NCI-H146 (cell line): Measurements from ENCODE around the gene DNAJC7.
"Not testable (repeated sequence)": the region's sequence is repeated elsewhere in the genome, so short reads cannot be mapped to it uniquely, and the experiment has no call there.

Experiments used
- DNase-seq: peaks from one replicate; lab custom pipeline; 2025; lab: John Stamatoyannopoulos, UW

The DNAJC7 gene

DNA sequence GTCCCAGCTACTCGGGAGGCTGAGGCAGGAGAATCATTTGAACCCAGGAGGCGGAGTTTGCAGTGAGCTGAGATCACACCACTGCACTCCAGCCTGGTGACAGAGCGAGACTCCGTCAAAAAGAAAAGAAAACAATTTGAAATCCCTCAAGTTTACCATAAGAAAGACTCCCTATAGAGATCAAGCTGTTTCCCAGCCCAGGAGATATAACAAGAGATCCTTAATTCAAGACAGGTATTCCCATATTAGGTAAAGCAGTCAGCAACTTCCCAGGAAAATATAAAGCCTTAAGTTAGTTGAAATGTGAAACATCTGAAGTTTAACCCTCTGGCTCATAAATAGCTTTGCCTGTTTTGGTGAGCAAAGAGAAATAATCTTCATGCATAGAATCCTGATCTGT is 4.9 kb downstream of the DNAJC7 start:
- not testable (repeated sequence) for DNase-seq

DNA sequence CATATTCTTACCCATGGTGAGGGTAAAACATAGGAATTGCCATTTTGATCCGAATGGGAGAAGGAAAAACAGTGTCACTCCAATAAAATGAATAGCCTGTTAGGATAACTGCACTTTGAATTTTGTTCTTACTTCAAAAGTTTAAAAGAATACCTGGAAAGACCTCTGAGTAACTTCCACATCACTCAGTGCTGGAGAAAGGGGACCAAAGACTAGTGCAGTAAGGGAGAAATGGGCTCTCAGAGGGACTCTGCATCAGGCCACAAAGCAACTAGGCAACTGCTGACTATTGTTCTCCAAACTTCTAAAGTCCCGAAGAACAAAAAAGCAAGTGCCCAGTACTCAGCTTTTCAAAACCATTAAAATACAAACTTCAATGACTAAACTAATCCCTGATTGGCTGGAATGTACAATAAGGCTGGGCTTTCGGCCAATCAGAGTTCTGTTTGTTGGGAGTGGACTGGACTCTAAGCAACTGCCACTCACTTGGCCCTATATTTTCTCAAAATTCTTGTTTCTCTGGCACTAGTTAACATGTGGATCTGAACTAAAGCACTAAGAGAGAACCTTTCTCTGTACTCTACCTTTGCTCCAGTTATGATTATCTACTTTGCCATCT is 6.2 kb downstream of the DNAJC7 start:
- no peak for DNase-seq

DNA sequence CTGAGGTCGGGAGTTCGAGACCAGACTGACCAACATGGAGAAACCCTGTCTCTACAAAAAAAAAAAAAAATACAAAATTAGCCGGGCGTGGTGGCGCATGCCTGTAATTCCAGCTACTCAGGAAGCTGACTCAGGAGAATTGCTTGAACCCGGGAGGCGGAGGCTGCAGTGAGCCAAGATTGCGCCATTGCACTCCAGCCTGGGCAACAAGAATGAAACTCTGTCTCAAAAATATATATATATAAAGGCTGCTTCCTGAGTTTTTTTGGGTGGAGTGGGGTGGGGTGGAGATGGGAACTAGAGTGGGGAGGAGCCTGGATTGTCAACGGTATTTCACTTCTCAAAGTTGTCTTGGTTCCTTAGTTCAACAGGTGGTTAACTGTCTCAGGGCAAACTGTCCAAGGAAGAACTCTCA is 7.0 kb downstream of the DNAJC7 start:
- not testable (repeated sequence) for DNase-seq

DNA sequence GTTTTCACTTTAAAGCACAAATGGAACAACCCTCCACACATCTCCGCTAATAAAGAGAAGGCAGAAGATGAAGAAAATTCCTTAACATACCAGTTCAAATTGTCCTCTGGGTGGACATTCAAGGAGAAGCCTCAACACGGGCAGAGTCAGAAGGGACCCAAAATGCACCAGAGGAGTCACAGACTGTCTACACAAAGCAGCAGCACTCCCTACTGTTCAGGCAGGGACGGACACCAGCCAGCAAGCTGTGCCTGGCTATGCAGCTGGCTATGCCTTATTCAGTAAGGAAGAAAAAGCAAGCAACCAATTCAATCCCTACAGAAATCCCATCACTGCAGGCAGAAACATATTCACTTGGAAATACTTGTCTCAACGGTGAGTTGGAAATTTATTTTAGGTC is 8.1 kb downstream of the DNAJC7 start:
- no peak for DNase-seq

DNA sequence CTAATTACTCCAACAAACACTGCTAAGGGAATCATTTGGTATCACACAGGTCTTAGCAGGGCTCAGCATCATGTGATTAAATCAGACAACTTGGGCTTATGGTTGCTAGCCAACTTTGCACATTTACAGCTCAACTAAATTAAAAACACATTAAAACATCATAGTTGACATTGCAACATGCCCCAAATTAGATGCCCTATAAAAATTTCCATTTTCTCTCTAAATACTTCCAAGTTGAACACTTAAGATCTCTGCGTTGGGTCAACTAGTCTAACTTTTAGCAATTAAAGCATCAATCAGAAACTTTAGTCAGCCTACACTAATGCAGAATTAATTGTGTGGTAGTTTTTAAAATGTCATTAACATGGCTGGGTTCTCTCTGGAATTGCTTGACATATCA is 12.1 kb downstream of the DNAJC7 start:
- no peak for DNase-seq

DNA sequence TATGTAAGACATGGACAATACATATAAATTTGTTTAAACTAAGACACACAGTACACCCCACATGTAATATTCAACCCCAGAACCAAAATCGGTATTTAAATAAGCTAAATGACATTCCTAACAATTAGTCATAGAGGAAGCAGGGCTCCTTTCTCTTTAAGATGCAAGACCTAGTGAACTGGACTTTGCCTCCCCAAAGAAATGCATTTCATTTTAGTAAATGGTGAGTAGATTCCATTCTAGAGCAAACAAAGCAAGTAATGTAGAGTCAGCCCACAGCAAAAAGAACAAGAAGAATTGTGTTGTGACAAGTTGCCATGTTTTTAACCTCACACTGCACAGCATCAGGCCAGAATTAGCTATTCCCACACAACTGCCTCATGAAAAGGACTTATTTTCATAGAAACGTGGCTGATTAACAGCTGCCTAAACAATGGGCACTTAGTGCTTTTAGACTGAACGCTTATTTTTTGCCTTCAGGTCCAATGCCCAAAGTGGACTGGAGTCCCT is 14.4 kb downstream of the DNAJC7 start:
- DNase-seq = no peak

DNA sequence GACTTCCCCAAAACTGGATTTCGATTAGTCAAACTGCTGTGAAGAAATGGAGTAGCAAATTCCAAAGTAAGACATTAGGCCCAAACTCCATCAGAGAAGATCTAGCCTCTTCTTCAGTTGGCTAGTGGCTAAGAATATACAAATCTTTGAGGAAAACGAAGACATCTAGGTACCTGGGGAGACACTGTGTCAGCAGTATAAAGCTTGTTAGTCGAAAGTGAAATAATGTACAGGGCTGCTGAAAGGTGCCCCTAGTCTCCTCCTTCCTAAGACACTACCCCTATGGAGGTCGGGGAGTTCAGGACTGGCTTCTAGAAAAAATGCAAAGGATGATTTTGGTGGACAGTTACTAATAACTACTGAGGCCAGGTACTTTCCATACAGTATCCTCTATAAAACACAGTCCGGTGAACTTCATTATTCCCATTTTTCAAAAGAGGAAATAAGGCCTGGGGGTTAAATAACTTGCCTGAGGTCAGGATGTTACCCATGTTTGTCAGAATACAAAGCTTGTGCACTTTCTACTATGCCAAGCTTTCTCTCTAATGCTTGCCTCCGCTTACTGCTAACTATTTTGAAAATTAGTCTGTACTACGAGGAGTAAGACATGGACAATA is 15.0 kb downstream of the DNAJC7 start:
- no peak for DNase-seq

DNA sequence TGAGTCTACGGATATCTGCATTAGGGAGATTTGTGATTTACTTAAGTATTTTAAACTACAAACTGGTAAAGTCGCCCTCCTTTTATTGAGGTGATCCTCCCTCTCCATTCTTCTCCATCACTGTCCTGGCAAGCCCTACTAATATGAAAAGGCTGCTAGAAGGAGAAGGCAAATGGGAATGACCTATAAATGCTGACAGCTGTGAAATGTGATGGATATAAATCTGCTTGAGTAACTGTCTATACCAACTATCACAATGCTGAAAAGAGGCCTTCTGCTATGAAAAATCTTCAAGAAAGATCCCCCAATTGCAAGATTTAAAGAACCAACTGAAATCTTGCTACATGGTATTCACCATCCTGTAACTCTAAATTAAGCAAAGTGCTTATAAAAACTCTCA is 15.5 kb downstream of the DNAJC7 start:
- no peak for DNase-seq

DNA sequence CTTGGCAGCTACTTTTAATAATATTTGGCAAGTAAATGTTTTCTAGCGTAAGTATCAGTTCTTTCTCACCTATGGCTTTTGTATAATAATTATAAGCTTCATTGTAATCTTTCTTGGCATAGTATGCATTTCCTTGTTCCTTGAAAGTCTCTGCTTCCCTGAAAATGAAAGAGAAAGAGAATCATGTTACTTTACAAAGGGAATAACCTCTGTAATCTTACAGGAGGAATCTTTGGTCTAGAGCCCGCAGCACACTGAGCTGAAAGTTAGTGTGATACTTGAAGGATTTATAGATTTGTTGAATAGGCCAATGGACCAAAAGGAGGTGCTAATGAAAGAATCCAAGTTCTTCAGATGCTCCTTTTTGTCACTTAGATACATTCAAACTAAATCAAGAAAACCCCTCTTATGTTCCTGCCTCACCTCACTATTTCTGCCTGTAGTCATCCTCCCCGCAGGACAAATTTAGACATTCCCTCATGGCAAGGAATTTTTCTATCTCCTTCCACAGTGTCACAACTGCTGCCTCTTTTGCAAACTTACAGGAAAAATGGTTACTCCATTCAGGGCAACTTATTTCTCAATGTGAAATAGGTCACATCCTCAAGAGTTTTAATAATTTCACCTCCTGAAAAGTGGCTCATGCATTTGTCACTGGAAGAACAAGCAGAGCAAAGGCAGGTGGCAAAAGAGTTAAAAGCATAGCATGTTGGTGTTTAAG is 16.7 kb downstream of the DNAJC7 start:
- no peak for DNase-seq

DNA sequence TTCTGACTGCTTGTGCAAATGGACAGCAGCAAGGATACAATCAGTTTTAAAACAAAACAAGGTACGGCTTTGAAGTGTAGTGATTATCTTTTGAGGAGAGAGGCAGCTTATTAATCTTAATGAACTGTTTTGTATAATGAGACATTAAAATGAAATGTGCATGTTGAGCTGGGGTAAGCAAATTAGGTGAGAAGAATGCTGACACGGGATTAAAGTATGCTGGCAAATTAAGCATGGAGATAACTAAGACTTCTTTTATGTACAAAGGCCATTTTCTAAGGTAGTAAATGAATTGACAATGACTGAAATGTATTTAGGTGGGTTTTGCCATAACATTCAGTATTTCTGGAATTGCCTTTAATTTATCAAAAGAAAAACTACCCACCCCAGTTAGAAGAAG is 18.7 kb downstream of the DNAJC7 start:
- no peak for DNase-seq

DNA sequence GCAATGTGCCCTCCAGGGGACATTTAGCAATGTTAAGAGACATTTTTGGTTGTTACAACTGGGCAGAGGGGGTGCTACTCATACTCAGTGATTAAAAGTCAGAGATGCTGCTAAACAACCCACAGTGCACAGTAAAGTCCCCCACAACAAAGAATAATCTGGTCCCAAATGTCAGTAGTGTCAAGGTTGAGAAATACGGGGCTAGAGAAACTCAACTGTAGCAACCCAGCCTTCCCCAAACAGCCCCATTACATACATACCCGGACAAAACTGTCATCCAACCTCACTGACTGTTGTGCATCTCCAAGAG is 20.4 kb downstream of the DNAJC7 start:
- no peak for DNase-seq

DNA sequence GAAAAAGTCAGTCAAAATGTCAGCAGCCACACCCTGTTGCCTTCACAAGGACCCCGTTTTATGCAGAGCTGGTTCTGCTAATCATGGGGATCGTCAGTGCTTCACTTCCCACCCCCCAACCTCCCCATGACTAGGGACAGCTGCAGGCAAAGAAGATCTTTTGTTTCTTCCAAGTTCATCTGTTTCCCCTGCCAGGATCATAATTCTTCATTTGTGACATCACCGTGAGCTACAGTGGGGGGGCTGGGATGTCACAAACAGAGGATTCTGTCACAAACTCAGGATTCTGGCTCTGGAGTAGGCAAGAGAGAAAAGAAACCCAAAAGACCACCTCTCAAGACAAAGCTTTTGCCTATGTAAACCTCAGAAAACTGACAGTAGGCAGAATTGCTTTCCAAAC is 24.7 kb downstream of the DNAJC7 start:
- DNase-seq = no peak

DNA sequence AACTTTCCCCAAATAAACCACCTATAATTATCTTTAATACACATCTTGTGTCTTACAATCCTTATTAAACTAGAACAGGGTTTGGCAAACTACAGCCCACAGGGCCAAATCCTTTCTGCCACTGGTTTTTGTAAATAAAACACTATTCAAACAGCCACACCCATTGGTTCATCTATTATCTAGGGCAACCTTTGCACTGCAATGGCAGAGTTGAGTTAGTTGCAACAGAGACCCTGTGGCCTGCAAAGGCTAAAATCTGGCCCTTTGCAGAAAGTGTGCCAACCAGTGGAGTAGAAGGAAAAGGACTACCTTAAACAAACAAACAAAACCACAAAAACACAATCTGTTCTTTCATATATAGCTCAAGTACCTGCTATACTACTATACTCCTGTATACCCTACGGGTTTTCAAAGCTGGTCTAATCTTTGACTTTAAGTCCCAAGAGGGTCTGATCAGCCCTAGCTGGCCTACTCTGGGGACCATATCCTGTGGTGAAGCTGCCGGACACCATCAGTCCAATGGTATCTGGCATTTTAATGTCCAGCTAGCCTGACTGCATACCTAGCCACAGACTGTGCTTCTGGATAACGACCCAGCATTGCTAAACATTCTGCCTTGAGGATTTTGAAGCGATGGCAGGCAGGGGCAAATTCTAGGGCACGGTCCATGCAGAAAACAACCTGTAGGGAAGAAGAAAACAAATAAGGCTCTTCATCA is 27.4 kb downstream of the DNAJC7 start:
- no peak for DNase-seq

DNA sequence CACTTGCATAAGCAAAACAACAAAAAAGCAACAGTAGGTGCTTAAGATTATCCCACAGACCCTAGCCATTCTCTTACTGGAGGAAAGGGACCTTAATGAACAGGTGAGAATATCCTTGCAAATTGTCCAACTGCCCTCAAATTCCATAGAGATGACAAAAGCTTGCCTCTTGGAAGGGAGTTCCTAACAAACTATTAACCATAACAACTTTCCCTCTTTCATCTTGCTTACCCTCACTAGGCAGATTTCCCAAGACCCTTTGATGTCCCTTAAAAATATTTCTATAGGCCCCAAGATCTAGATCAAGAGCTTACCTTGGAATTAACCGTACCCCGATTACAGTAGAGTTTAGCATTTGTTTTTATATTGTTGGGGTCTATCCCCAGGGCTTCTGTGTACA is 28.8 kb downstream of the DNAJC7 start:
- DNase-seq = no peak

DNA sequence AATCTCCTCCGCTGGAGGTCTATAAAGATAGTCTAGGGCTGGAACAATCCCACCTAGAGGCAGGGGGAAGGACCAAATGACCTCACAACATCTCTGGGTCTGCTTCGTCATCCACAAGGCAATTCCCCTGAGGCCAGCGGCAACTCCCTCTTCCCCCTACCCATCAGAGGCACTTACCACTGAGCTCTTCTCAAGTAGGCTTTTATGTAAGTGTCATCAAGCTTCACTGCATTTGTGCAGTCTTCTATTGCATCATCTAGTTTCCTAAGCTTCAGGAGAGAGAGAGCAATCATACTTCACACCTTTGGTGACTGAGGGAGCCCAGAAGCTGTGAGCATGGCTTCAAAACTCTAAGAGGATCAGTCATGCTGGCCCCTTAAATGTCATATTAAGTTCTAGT is 29.6 kb downstream of the DNAJC7 start:
- no peak for DNase-seq

DNA sequence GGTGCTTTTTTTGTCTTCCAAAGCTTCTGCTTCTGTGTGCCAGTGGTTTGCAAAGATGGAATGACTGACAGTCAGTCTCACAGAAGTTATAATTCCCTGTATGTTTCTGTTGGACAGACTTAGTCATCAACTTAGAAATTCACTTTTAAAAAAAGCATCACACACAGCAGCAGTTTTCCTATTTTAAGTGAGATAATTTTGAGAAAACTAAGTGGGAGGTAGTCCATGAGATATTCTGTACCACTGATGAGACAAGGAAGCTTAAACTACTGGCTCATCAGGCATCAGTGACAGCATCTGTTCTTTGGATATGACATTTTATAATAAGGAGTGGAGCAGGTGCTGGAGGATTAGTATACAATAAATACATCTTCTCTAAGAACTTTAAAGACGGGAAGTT is 30.6 kb downstream of the DNAJC7 start:
- no peak for DNase-seq

DNA sequence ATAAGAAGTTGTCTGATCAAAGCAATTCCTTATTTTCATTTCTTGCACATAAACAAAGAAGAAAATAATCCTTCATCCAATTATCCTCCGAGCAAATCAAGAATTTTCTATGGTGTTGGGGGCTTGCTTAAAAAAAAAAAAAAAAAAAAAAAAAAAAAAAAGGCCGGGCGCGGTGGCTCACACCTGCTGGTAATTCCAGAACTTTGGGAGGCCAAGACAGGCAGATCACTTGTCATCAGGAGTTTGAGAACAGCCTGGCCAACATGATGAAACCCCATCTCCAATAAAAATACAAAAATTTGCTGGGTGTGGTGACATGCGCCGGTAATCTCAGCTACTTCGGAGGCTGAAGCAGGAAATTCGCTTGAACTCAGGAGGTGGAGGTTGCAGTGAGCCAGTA is 31.3 kb downstream of the DNAJC7 start:
- no peak for DNase-seq

DNA sequence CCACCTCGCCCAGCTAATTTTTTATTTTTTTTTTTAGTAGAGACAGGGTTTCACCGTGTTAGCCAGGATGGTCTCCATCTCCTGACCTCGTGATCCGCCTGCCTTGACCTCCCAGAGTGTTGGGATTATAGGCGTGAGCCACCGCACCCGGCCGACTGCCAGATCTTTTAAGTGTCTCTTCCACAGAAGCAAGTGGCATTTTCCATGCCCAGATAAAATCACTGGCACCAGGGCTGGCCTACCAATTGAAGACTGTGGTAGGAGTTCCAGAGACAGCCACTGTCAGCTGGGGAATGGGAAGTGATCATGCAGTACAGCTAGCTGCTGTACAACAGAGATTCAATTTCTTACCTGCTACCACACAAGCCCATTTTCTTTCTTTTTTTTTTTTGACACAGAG is 32.8 kb downstream of the DNAJC7 start:
- DNase-seq = no peak

DNA sequence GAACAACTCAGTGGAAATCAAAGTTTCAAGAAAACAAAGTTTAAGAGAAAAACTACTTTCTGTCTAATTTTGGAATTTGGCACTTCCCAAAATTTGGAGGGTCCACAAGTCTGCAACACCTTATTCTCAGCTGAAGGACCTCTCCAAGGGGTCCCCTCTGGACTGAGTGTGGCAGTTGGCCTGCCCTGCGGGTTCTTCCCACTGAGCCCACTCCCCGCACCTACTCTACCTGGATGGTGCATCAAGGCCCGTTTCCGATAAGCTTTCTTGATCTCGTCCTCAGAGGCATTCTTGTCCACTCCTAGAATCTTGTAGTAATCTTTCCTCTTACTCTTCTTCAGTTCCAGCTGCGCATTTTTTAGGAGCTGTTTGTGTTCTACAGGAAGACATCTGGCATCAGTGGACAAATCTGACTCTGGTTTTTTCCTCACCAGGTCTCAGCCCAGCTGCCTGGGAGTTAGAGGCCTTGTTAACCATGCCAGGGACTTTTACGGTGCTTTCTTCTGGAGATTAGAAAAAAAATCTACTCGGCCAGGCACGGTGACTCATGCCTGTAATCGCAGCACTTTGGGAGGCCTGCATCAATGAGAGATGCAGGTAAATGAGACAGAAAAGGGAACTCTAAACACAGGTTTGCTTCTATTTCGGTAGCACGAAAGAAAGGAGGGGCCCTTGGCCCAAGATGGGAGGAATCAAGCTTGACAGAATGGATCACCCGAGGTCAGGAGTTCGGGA is 35.0 kb downstream of the DNAJC7 start:
- DNase-seq = no peak

DNA sequence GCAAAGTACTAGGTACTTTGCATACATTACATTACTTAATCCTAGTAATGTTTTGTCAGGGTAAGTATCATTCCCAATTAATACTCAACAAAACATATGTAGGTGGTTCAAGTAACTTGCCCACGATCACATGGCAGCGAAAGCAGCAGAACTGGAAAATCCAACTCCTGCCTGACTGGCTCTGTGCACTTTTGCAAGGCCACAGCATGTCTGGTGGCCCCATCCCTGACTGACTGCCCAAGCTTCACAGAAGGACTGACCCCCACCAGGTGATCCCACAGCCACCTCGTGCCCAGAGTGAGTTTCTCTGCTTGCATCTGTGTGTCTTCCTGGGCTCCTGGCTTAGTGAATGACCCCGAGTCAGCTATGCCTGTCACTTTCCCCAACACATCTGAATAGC is 39.2 kb downstream of the DNAJC7 start:
- no peak for DNase-seq

DNA sequence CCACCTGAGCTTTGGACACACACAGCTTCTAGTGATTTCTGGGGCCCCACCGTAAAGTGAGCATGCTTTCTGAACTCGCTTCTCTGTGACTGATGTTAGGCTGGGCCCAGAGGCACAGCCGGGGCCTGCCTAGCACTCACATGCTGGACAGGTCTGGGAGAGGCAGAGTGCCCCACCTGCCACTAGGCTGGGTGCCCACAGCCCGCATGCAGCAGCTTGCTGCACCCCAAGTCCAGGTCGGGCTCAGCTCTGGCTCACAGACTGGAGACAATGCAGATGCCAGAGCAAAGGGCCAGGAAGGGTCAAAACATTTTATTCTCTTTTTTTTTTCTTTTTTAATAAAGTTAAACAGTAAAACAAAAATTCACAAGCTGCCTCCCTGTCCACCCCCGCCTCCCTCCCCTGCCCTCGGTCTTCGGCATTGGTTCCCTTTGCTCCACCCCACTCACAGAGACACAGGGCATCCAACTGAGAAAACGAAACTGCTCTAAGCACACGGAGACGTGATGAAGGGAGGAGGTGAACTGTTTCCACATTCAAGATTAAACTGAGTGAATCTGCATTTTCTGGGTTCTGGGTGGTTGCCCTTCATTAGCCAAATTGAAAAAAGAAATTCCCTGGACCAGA is 41.0 kb downstream of the DNAJC7 start:
- no peak for DNase-seq
